IMR-90 (cell line): ENCODE results near the gene MGST2. TPM values are rescaled to one million over a fixed set of nuclear protein-coding genes. Genes with fewer than 3 reads are reported as not detected.

Experiments
- ATAC-seq: fragments of 200-7000 bp; cut with Tn5 transposase; 2 replicates; pipeline ENCODE4 v1.9.1; 2020; ENCODE audit warnings: low read depth, mild to moderate bottlenecking, moderate library complexity
- BruUV-seq: library from RNA; stranded (reverse); fragments of 400-500 nt; replicated peaks from 2 replicates; lab custom pipeline; 2021; lab: Mats Ljungman, UMichigan
- CTCF ChIA-PET: fragments of 300-600 bp; formaldehyde crosslinking; extraction: SDS; loops from one replicate; lab custom pipeline; 2021; ENCODE audit warnings: antibody characterized with exemption; lab: Yijun Ruan, JAX
- POLR2A ChIA-PET: fragments of 300-600 bp; sonication (Branson Sonifier 250); formaldehyde crosslinking; loops from one replicate; lab custom pipeline; 2022; ENCODE audit warnings: antibody characterized with exemption; ENCODE audit not compliant: unreplicated experiment; lab: Charles Lee
- DNase-seq: peaks from one replicate; pipeline ENCODE4 v3.0.0; 2013
- H2AFZ ChIP-seq: replicated peaks from 2 replicates; pipeline ENCODE3; 2013; ENCODE audit warnings: low read length, mild to moderate bottlenecking; ENCODE audit not compliant: poor library complexity
- H2AK5ac ChIP-seq: 2 replicates; pipeline ENCODE4 v1.6.1; 2013; ENCODE audit warnings: low read depth, low read length, inconsistent platforms
- H2AK9ac ChIP-seq: replicated peaks from 2 replicates; pipeline ENCODE3; 2013; ENCODE audit warnings: mild to moderate bottlenecking, low read depth, low read length, moderate library complexity; ENCODE audit not compliant: poor library complexity
- H2BK120ac ChIP-seq: 2 replicates; pipeline ENCODE4 v1.6.1; 2013; ENCODE audit warnings: low read depth, low read length, inconsistent platforms
- H2BK15ac ChIP-seq: 3 replicates; pipeline ENCODE4 v1.6.1; 2013; ENCODE audit warnings: low read depth, low read length, inconsistent platforms
- H2BK20ac ChIP-seq: 2 replicates; pipeline ENCODE4 v1.6.1; 2013; ENCODE audit warnings: low read depth, mild to moderate bottlenecking, inconsistent platforms, low read length, moderate library complexity
- H2BK5ac ChIP-seq: 2 replicates; pipeline ENCODE4 v1.6.1; 2013; ENCODE audit warnings: mild to moderate bottlenecking, low read depth, low read length, inconsistent platforms; ENCODE audit not compliant: poor library complexity, severe bottlenecking
- H3K14ac ChIP-seq: replicated peaks from 2 replicates; pipeline ENCODE4 v1.6.1; 2013; ENCODE audit warnings: low read depth, low read length, inconsistent platforms
- H3K18ac ChIP-seq: 2 replicates; pipeline ENCODE4 v1.6.1; 2013; ENCODE audit warnings: low read depth, low read length, control low read depth
- H3K23ac ChIP-seq: 2 replicates; pipeline ENCODE4 v1.6.1; 2013; ENCODE audit warnings: low read depth, low read length, inconsistent platforms
- H3K27ac ChIP-seq: 2 replicates; pipeline ENCODE4 v1.5.1; 2013; ENCODE audit warnings: mild to moderate bottlenecking, control low read depth, low read length; ENCODE audit not compliant: insufficient read depth
- H3K27me3 ChIP-seq: 2 replicates; pipeline ENCODE4 v1.6.1; 2013; ENCODE audit warnings: low read length; ENCODE audit not compliant: control insufficient read depth, insufficient read depth
- H3K36me3 ChIP-seq: 2 replicates; pipeline ENCODE4 v1.6.1; 2013; ENCODE audit warnings: low read length, mixed read lengths; ENCODE audit not compliant: control insufficient read depth, insufficient read depth
- H3K4ac ChIP-seq: 2 replicates; pipeline ENCODE4 v1.6.1; 2013; ENCODE audit warnings: low read depth, low read length, inconsistent platforms
- H3K4me1 ChIP-seq: 2 replicates; pipeline ENCODE4 v1.6.1; 2013; ENCODE audit warnings: low read length, mixed read lengths; ENCODE audit not compliant: control insufficient read depth, insufficient read depth
- H3K4me2 ChIP-seq: 2 replicates; pipeline ENCODE4 v1.6.1; 2013; ENCODE audit warnings: low read depth, mild to moderate bottlenecking, control low read depth, low read length, moderate library complexity
- H3K4me3 ChIP-seq: 2 replicates; pipeline ENCODE4 v1.5.1; 2013; ENCODE audit warnings: low read depth, mild to moderate bottlenecking, control low read depth, low read length, moderate library complexity; ENCODE audit not compliant: insufficient read depth
- H3K56ac ChIP-seq: 2 replicates; pipeline ENCODE4 v1.6.1; 2013; ENCODE audit warnings: low read length, inconsistent platforms; ENCODE audit not compliant: insufficient read depth; ENCODE audit errors: extremely low read depth
- H3K79me1 ChIP-seq, 2 experiments: 2 replicates each; pipeline ENCODE4 v1.6.1; 2013; ENCODE audit warnings: low read length in 2 of 2, inconsistent platforms in 1 of 2, low read depth in 1 of 2
- H3K9ac ChIP-seq: 2 replicates; pipeline ENCODE4 v1.6.1; 2013; ENCODE audit warnings: low read depth, low read length, control low read depth
- H3K9me1 ChIP-seq: 2 replicates; pipeline ENCODE4 v1.6.1; 2013; ENCODE audit warnings: low read length, inconsistent platforms; ENCODE audit not compliant: insufficient read depth
- H3K9me3 ChIP-seq: 2 replicates; pipeline ENCODE4 v1.6.1; 2013; ENCODE audit warnings: low read length; ENCODE audit not compliant: control insufficient read depth, insufficient read depth
- H4K20me1 ChIP-seq: 2 replicates; pipeline ENCODE4 v1.6.1; 2013; ENCODE audit warnings: low read length, inconsistent platforms; ENCODE audit not compliant: insufficient read depth
- H4K5ac ChIP-seq: 2 replicates; pipeline ENCODE4 v1.6.1; 2013; ENCODE audit warnings: mild to moderate bottlenecking, low read depth, low read length, control low read depth
- H4K8ac ChIP-seq, 2 experiments: 2 replicates each; pipeline ENCODE4 v1.6.1; 2013; ENCODE audit warnings: low read depth in 2 of 2, low read length in 2 of 2, control low read depth in 1 of 2, inconsistent platforms in 1 of 2
- H4K91ac ChIP-seq: 2 replicates; pipeline ENCODE4 v1.6.1; 2013; ENCODE audit warnings: low read depth, low read length, inconsistent platforms; ENCODE audit not compliant: insufficient read depth
- CHD1 ChIP-seq: IDR thresholded peaks from 2 replicates; pipeline ENCODE4 v1.6.1; 2012; ENCODE audit warnings: low read depth, low read length, improper control_type of control experiment
- RAD21 ChIP-seq: IDR thresholded peaks from 2 replicates; pipeline ENCODE4 v1.6.1; 2012; ENCODE audit warnings: low read length, improper control_type of control experiment
- RCOR1 ChIP-seq: IDR thresholded peaks from 2 replicates; pipeline ENCODE4 v1.6.1; 2012; ENCODE audit warnings: mild to moderate bottlenecking, low read length, improper control_type of control experiment; ENCODE audit not compliant: insufficient replicate concordance
- WGBS, 2 experiments: methylation state at CpG; one replicate each; pipeline versions ENCODE4 v1.1.5 to v1.1.7; 2013; ENCODE audit warnings: missing lambda C conversion rate in 2 of 2; ENCODE audit not compliant: insufficient read length in 1 of 2; ENCODE audit errors: extremely low coverage in 2 of 2; 5-methylcytosine and 5-hydroxymethylcytosine counted together
- dilution Hi-C: fragments of 300-500 bp; cut with HindIII; formaldehyde crosslinking; loops from one replicate; pipeline ENCODE4 v1.14.3; 2018; ENCODE audit warnings: low sequenced_read_pairs; ENCODE audit not compliant: unreplicated experiment
- in situ Hi-C: fragments of 300-500 bp; cut with MboI; formaldehyde crosslinking; loops from 3 replicates; pipeline ENCODE4 v1.14.3; 2019; ENCODE audit warnings: low sequenced_read_pairs, inconsistent platforms, mixed read lengths
- intact Hi-C: fragments of 100-400 bp; cut with micrococcal nuclease; formaldehyde crosslinking; loops from 2 replicates; pipeline ENCODE4 v1.10.0; 2022
- polyA plus RNA-seq, 3 experiments: library from polyadenylated mRNA; depleted of rRNA; stranded (reverse); fragments of >200 nt; gene quantifications; 2 replicates each; pipeline ENCODE4 v1.2.3, GENCODE V29; 2012; ENCODE audit warnings: low replicate concordance in 1 of 3
- total RNA-seq: library from RNA; depleted of rRNA; stranded (reverse); fragments of >200 nt; gene quantifications from 2 replicates; pipeline ENCODE4 v1.2.3, GENCODE V29; 2012

The MGST2 gene
- total and polyA plus RNA-seq, 2 of the 4 experiments (the other 2 are of a cell fraction) = 4.8 to 10.5 TPM

GRCh38 chr4:139672215-139672614, 6.6 kb downstream of the MGST2 start:
- Histone ChIP-seq H2BK20ac (no peak overlapping the region), H2BK5ac (no peak overlapping the region), H2AK9ac (no peak overlapping the region), H3K4me1 (no peaks in the 10 kb centered on the region), H3K9me3 (no peaks in the 10 kb centered on the region), H3K4ac (no peak overlapping the region), H2AFZ (no peak overlapping the region), H4K5ac (no peak overlapping the region), H3K4me3 (no peak overlapping the region), H4K91ac (no peak overlapping the region), H2BK15ac (no peak overlapping the region), H3K18ac (no peak overlapping the region), H3K27me3 (no peaks in the 10 kb centered on the region), H3K27ac (no peak overlapping the region), H4K20me1 (no peaks in the 10 kb centered on the region), H4K8ac (no peak overlapping the region), H3K36me3 (no peaks in the 10 kb centered on the region), H3K23ac (no peak overlapping the region), H3K56ac (no peak overlapping the region), H2BK120ac (no peak overlapping the region), H2AK5ac (no peak overlapping the region), H3K4me2 (no peak overlapping the region), H3K9me1 (no peaks in the 10 kb centered on the region), H3K14ac (no peak overlapping the region), H3K9ac (no peak overlapping the region), H3K79me1 (no peaks in the 10 kb centered on the region)
- BruUV-seq = no TSS peak
- no peak for TF ChIP-seq RCOR1
- TF ChIP-seq CHD1 = no peak
- no peak for TF ChIP-seq RAD21
- ChIA-PET POLR2A (no interaction called here), CTCF (no interaction called here)
- no CpG with 5 or more reads among the region's 2 CpGs for WGBS, 2 experiments
- dilution Hi-C loops (no loop called here), intact Hi-C loops (no loop called here), in situ Hi-C loops (no loop called here)
- ATAC-seq (0 out of 2 replicates have a peak, but pooled peaks have one; percentile 29), DNase-seq (peak; percentile 26)
